Activated CD4-positive, alpha-beta T cell treated with anti-CD3 and anti-CD28 coated beads for 36 hours (primary cell): ENCODE data around the gene TCTN2. TPM values are rescaled to one million over a fixed set of nuclear protein-coding genes. Genes with fewer than 3 reads are reported as not detected.

ENCODE experiments used
- ATAC-seq: fragments of 200-7000 bp; cut with Tn5 transposase; one replicate; pipeline ENCODE4 v1.10.0; 2021; ENCODE audit warnings: mild to moderate bottlenecking, moderate library complexity
- CTCF ChIA-PET: fragments of 350-600 bp; sonication (Branson Sonifier 250); formaldehyde crosslinking; loops from one replicate; lab custom pipeline; 2021; ENCODE audit warnings: antibody characterized with exemption; lab: Charles Lee
- POLR2A ChIA-PET: fragments of 350-600 bp; sonication (Branson Sonifier 250); formaldehyde crosslinking; loops from one replicate; lab custom pipeline; 2021; ENCODE audit warnings: antibody characterized with exemption, inconsistent platforms; lab: Charles Lee
- DNase-seq: peaks from one replicate; pipeline ENCODE4 v3.0.0-alpha.2; 2020
- H3K27ac Mint-ChIP-seq: one replicate; pipeline ENCODE4 v1.8.0; 2021; ENCODE audit warnings: mixed read lengths
- H3K27me3 Mint-ChIP-seq: one replicate; pipeline ENCODE4 v1.8.0; 2021; ENCODE audit warnings: mixed read lengths
- H3K36me3 Mint-ChIP-seq: one replicate; pipeline ENCODE4 v1.8.0; 2021; ENCODE audit warnings: low read depth, mixed read lengths
- H3K4me1 Mint-ChIP-seq: one replicate; pipeline ENCODE4 v1.8.0; 2021; ENCODE audit warnings: mixed read lengths
- H3K4me3 Mint-ChIP-seq: one replicate; pipeline ENCODE4 v1.8.0; 2021; ENCODE audit warnings: mild to moderate bottlenecking, moderate library complexity, mixed read lengths
- H3K9me3 Mint-ChIP-seq: one replicate; pipeline ENCODE4 v1.8.0; 2021; ENCODE audit warnings: low read depth, mixed read lengths
- intact Hi-C, 2 experiments: fragments of 100-400 bp; cut with DNase I in 1 of 2; cut with micrococcal nuclease in 1 of 2; formaldehyde crosslinking; loops; one replicate each; pipeline versions ENCODE4 v1.14.2 to v1.15.1; 2022 to 2024; cut with DNase I, micrococcal nuclease
- total RNA-seq, 2 experiments: library from RNA; stranded (reverse); gene quantifications; one replicate each; pipeline ENCODE4 v1.2.3, GENCODE V29; 2021

The TCTN2 gene
- total RNA-seq = 1 to 10 TPM; 4.4 to 4.5 TPM

GRCh38 chr12:123670882-123671728, at the start of gene TCTN2:
TCTN2 (plus strand) TSS chr12:123671113; CDS start chr12:123671241, 128 bp downstream.
- DNase-seq (peak; percentile 98), ATAC-seq (peak; percentile 100)
- Mint-ChIP-seq H3K27ac (peak within 1 kb of the TSS; percentile 25), H3K4me3 (peak within 1 kb of the TSS; percentile 78), H3K4me1 (peaks cover 15% of the 10 kb centered on the region), H3K36me3 (peaks cover 2% of the 10 kb centered on the region), H3K27me3 (no peaks in the 10 kb centered on the region), H3K9me3 (no peaks in the 10 kb centered on the region)
- ChIA-PET CTCF (interaction anchor here (0.7 to 1.0 kb wide), 4 partner anchors 52 to 109 kb away, joined by 3 to 4 read pairs (median 3); no protein-coding TSS in a partner anchor), POLR2A (interaction anchor here (2.0 kb wide), 1 partner anchor 41 kb away, joined by 5 read pairs; the partner anchor contains the start of gene ATP6V0A2)
- intact Hi-C loops = loop anchor here (1.0 to 5.0 kb wide), 7 partner anchors 38 to 400 kb away; partner anchors contain the start of genes ATP6V0A2 (in 2 of the 2), CCDC92 (in 1 of the 2), CDK2AP1 (in 1 of the 2) and DDX55 (in 1 of the 2)

GRCh38 chr12:123621619-123622530, 49.0 kb upstream of the TCTN2 start:
- intact Hi-C loops = no loop called here
- H3K9me3 Mint-ChIP-seq = no peaks in the 10 kb centered on the region
- H3K36me3 Mint-ChIP-seq = peaks cover 56% of the 10 kb centered on the region
- ATAC-seq (peak; percentile 85), DNase-seq (peak; percentile 57)
- no peak overlapping the region for H3K4me3 Mint-ChIP-seq
- H3K27me3 Mint-ChIP-seq = no peaks in the 10 kb centered on the region
- peak overlapping the region; percentile 90 for H3K27ac Mint-ChIP-seq
- H3K4me1 Mint-ChIP-seq = peaks cover 12% of the 10 kb centered on the region
- POLR2A ChIA-PET = interaction anchor here (0.7 to 1.1 kb wide), 4 partner anchors 12 to 234 kb away, joined by 3 to 6 read pairs (median 4); partner anchors contain the start of genes EIF2B1 and GTF2H3
- CTCF ChIA-PET = interaction anchor here (0.6 to 1.6 kb wide), 5 partner anchors 10 to 389 kb away, joined by 3 to 5 read pairs (median 3); partner anchors contain the start of genes MPHOSPH9 and MTRFR

- no peaks in the 10 kb centered on the region for H3K9me3 Mint-ChIP-seq
- DNase-seq (peak; percentile 99), ATAC-seq (peak; percentile 97)
- H3K4me3 Mint-ChIP-seq = peak within 1 kb of the TSS; percentile 93
- peak within 1 kb of the TSS; percentile 96 for H3K27ac Mint-ChIP-seq
- intact Hi-C loops = loop anchor here (1.0 to 5.0 kb wide), 12 partner anchors 31 to 659 kb away; partner anchors contain the start of genes ATP6V0A2 (in 2 of the 2), DDX55 (in 2 of the 2), TMED2 (in 2 of the 2) and CDK2AP1 (in 1 of the 2)
- H3K27me3 Mint-ChIP-seq = no peaks in the 10 kb centered on the region
- peaks cover 37% of the 10 kb centered on the region for H3K36me3 Mint-ChIP-seq
- POLR2A ChIA-PET = interaction anchor here (0.6 to 1.5 kb wide), 2 partner anchors 11 to 13 kb away, joined by 4 to 6 read pairs; no protein-coding TSS in a partner anchor
- peaks cover 19% of the 10 kb centered on the region for H3K4me1 Mint-ChIP-seq
- CTCF ChIA-PET = interaction anchor here (0.7 to 2.7 kb wide), 2 partner anchors 29 to 385 kb away, joined by 3 to 8 read pairs; no protein-coding TSS in a partner anchor
Observed at GRCh38 chr12:123633379-123634141, 37.4 kb upstream of the TCTN2 start, which contains the start of the genes EIF2B1 and GTF2H3. EIF2B1 (minus strand) TSS chr12:123633686; CDS start chr12:123633557, 129 bp downstream. GTF2H3 (plus strand) TSS chr12:123633829; CDS start chr12:123633860, 31 bp downstream.

GRCh38 chr12:123634142-123634561, 36.8 kb upstream of the TCTN2 start:
- ChIA-PET CTCF (interaction anchor here (0.7 to 0.9 kb wide), 3 partner anchors 18 to 385 kb away, joined by 3 read pairs; no protein-coding TSS in a partner anchor), POLR2A (interaction anchor here (0.6 to 1.5 kb wide), 3 partner anchors 12 to 1282 kb away, joined by 3 to 6 read pairs (median 4); no protein-coding TSS in a partner anchor)
- peak overlapping the region; percentile 93 for H3K4me3 Mint-ChIP-seq
- H3K9me3 Mint-ChIP-seq = no peaks in the 10 kb centered on the region
- H3K27ac Mint-ChIP-seq = peak overlapping the region; percentile 96
- no peak for ATAC-seq
- DNase-seq = peak; percentile 21
- H3K27me3 Mint-ChIP-seq = no peaks in the 10 kb centered on the region
- intact Hi-C loops = loop anchor here in 1 of 2 experiments (5.0 kb wide), 1 partner anchor 78 kb away; the partner anchor contains the start of gene ATP6V0A2
- H3K36me3 Mint-ChIP-seq = peaks cover 33% of the 10 kb centered on the region
- H3K4me1 Mint-ChIP-seq = peaks cover 19% of the 10 kb centered on the region

GRCh38 chr12:123643911-123644310, 27.0 kb upstream of the TCTN2 start:
- no peak overlapping the region for H3K4me3 Mint-ChIP-seq
- no peaks in the 10 kb centered on the region for H3K9me3 Mint-ChIP-seq
- no peak overlapping the region for H3K27ac Mint-ChIP-seq
- H3K27me3 Mint-ChIP-seq = no peaks in the 10 kb centered on the region
- H3K36me3 Mint-ChIP-seq = peaks cover 29% of the 10 kb centered on the region
- DNase-seq (no peak), ATAC-seq (no peak)
- intact Hi-C loops = no loop called here
- POLR2A ChIA-PET = no interaction called here
- no peaks in the 10 kb centered on the region for H3K4me1 Mint-ChIP-seq
- CTCF ChIA-PET = no interaction called here

GRCh38 chr12:123645380-123645779, 25.5 kb upstream of the TCTN2 start:
- H3K4me3 Mint-ChIP-seq = no peak overlapping the region
- CTCF ChIA-PET = interaction anchor here (0.7 kb wide), 1 partner anchor 1403 kb away, joined by 4 read pairs; no protein-coding TSS in a partner anchor
- intact Hi-C loops = no loop called here
- no peak overlapping the region for H3K27ac Mint-ChIP-seq
- DNase-seq (no peak), ATAC-seq (no peak)
- H3K9me3 Mint-ChIP-seq = no peaks in the 10 kb centered on the region
- no peaks in the 10 kb centered on the region for H3K4me1 Mint-ChIP-seq
- no peaks in the 10 kb centered on the region for H3K27me3 Mint-ChIP-seq
- POLR2A ChIA-PET = no interaction called here
- peaks cover 30% of the 10 kb centered on the region for H3K36me3 Mint-ChIP-seq

- no peak for ATAC-seq
- intact Hi-C loops = no loop called here
- H3K36me3 Mint-ChIP-seq = peaks cover 35% of the 10 kb centered on the region
- H3K4me3 Mint-ChIP-seq = no peak overlapping the region
- CTCF ChIA-PET = no interaction called here
- H3K27ac Mint-ChIP-seq = no peak overlapping the region
- H3K9me3 Mint-ChIP-seq = no peaks in the 10 kb centered on the region
- no peaks in the 10 kb centered on the region for H3K27me3 Mint-ChIP-seq
- POLR2A ChIA-PET = no interaction called here
- no peak for DNase-seq
- no peaks in the 10 kb centered on the region for H3K4me1 Mint-ChIP-seq
Observed at GRCh38 chr12:123645878-123646277, 25.0 kb upstream of the TCTN2 start.

GRCh38 chr12:123648401-123648800, 22.5 kb upstream of the TCTN2 start:
- intact Hi-C loops = no loop called here
- Mint-ChIP-seq H3K27ac (no peak overlapping the region), H3K4me3 (no peak overlapping the region), H3K4me1 (no peaks in the 10 kb centered on the region), H3K27me3 (no peaks in the 10 kb centered on the region), H3K9me3 (no peaks in the 10 kb centered on the region), H3K36me3 (peaks cover 41% of the 10 kb centered on the region)
- CTCF ChIA-PET = interaction anchor here (1.1 kb wide), 1 partner anchor 238 kb away, joined by 3 read pairs; no protein-coding TSS in a partner anchor
- ATAC-seq (no peak), DNase-seq (no peak)
- POLR2A ChIA-PET = no interaction called here

GRCh38 chr12:123654129-123654701, 16.7 kb upstream of the TCTN2 start:
- no peak overlapping the region for H3K4me3 Mint-ChIP-seq
- no peak for ATAC-seq
- H3K36me3 Mint-ChIP-seq = peaks cover 54% of the 10 kb centered on the region
- no peak overlapping the region for H3K27ac Mint-ChIP-seq
- intact Hi-C loops = no loop called here
- ChIA-PET CTCF (no interaction called here), POLR2A (no interaction called here)
- no peaks in the 10 kb centered on the region for H3K9me3 Mint-ChIP-seq
- no peak for DNase-seq
- H3K4me1 Mint-ChIP-seq = no peaks in the 10 kb centered on the region
- no peaks in the 10 kb centered on the region for H3K27me3 Mint-ChIP-seq
